IMR-90 (cell line): ENCODE results near the gene KIFC3. TPM values are rescaled to one million over a fixed set of nuclear protein-coding genes. Genes with fewer than 3 reads are reported as not detected.

ENCODE experiments used
- ATAC-seq: fragments of 200-7000 bp; cut with Tn5 transposase; 2 replicates; pipeline ENCODE4 v1.9.1; 2020; ENCODE audit warnings: low read depth, mild to moderate bottlenecking, moderate library complexity
- BruUV-seq: library from RNA; stranded (reverse); fragments of 400-500 nt; replicated peaks from 2 replicates; lab custom pipeline; 2021; lab: Mats Ljungman, UMichigan
- CTCF ChIA-PET: fragments of 300-600 bp; formaldehyde crosslinking; extraction: SDS; loops from one replicate; lab custom pipeline; 2021; ENCODE audit warnings: antibody characterized with exemption; lab: Yijun Ruan, JAX
- POLR2A ChIA-PET: fragments of 300-600 bp; sonication (Branson Sonifier 250); formaldehyde crosslinking; loops from one replicate; lab custom pipeline; 2022; ENCODE audit warnings: antibody characterized with exemption; ENCODE audit not compliant: unreplicated experiment; lab: Charles Lee
- DNase-seq: peaks from one replicate; pipeline ENCODE4 v3.0.0; 2013
- H2AFZ ChIP-seq: replicated peaks from 2 replicates; pipeline ENCODE3; 2013; ENCODE audit warnings: low read length, mild to moderate bottlenecking; ENCODE audit not compliant: poor library complexity
- H2AK5ac ChIP-seq: 2 replicates; pipeline ENCODE4 v1.6.1; 2013; ENCODE audit warnings: low read depth, low read length, inconsistent platforms
- H2AK9ac ChIP-seq: replicated peaks from 2 replicates; pipeline ENCODE3; 2013; ENCODE audit warnings: mild to moderate bottlenecking, low read depth, low read length, moderate library complexity; ENCODE audit not compliant: poor library complexity
- H2BK120ac ChIP-seq: 2 replicates; pipeline ENCODE4 v1.6.1; 2013; ENCODE audit warnings: low read depth, low read length, inconsistent platforms
- H2BK15ac ChIP-seq: 3 replicates; pipeline ENCODE4 v1.6.1; 2013; ENCODE audit warnings: low read depth, low read length, inconsistent platforms
- H2BK20ac ChIP-seq: 2 replicates; pipeline ENCODE4 v1.6.1; 2013; ENCODE audit warnings: low read depth, mild to moderate bottlenecking, inconsistent platforms, low read length, moderate library complexity
- H2BK5ac ChIP-seq: 2 replicates; pipeline ENCODE4 v1.6.1; 2013; ENCODE audit warnings: mild to moderate bottlenecking, low read depth, low read length, inconsistent platforms; ENCODE audit not compliant: poor library complexity, severe bottlenecking
- H3K14ac ChIP-seq: replicated peaks from 2 replicates; pipeline ENCODE4 v1.6.1; 2013; ENCODE audit warnings: low read depth, low read length, inconsistent platforms
- H3K18ac ChIP-seq: 2 replicates; pipeline ENCODE4 v1.6.1; 2013; ENCODE audit warnings: low read depth, low read length, control low read depth
- H3K23ac ChIP-seq: 2 replicates; pipeline ENCODE4 v1.6.1; 2013; ENCODE audit warnings: low read depth, low read length, inconsistent platforms
- H3K27ac ChIP-seq: 2 replicates; pipeline ENCODE4 v1.5.1; 2013; ENCODE audit warnings: mild to moderate bottlenecking, control low read depth, low read length; ENCODE audit not compliant: insufficient read depth
- H3K27me3 ChIP-seq: 2 replicates; pipeline ENCODE4 v1.6.1; 2013; ENCODE audit warnings: low read length; ENCODE audit not compliant: control insufficient read depth, insufficient read depth
- H3K36me3 ChIP-seq: 2 replicates; pipeline ENCODE4 v1.6.1; 2013; ENCODE audit warnings: low read length, mixed read lengths; ENCODE audit not compliant: control insufficient read depth, insufficient read depth
- H3K4ac ChIP-seq: 2 replicates; pipeline ENCODE4 v1.6.1; 2013; ENCODE audit warnings: low read depth, low read length, inconsistent platforms
- H3K4me1 ChIP-seq: 2 replicates; pipeline ENCODE4 v1.6.1; 2013; ENCODE audit warnings: low read length, mixed read lengths; ENCODE audit not compliant: control insufficient read depth, insufficient read depth
- H3K4me2 ChIP-seq: 2 replicates; pipeline ENCODE4 v1.6.1; 2013; ENCODE audit warnings: low read depth, mild to moderate bottlenecking, control low read depth, low read length, moderate library complexity
- H3K4me3 ChIP-seq: 2 replicates; pipeline ENCODE4 v1.5.1; 2013; ENCODE audit warnings: low read depth, mild to moderate bottlenecking, control low read depth, low read length, moderate library complexity; ENCODE audit not compliant: insufficient read depth
- H3K56ac ChIP-seq: 2 replicates; pipeline ENCODE4 v1.6.1; 2013; ENCODE audit warnings: low read length, inconsistent platforms; ENCODE audit not compliant: insufficient read depth; ENCODE audit errors: extremely low read depth
- H3K79me1 ChIP-seq, 2 experiments: 2 replicates each; pipeline ENCODE4 v1.6.1; 2013; ENCODE audit warnings: low read length in 2 of 2, inconsistent platforms in 1 of 2, low read depth in 1 of 2
- H3K9ac ChIP-seq: 2 replicates; pipeline ENCODE4 v1.6.1; 2013; ENCODE audit warnings: low read depth, low read length, control low read depth
- H3K9me1 ChIP-seq: 2 replicates; pipeline ENCODE4 v1.6.1; 2013; ENCODE audit warnings: low read length, inconsistent platforms; ENCODE audit not compliant: insufficient read depth
- H3K9me3 ChIP-seq: 2 replicates; pipeline ENCODE4 v1.6.1; 2013; ENCODE audit warnings: low read length; ENCODE audit not compliant: control insufficient read depth, insufficient read depth
- H4K20me1 ChIP-seq: 2 replicates; pipeline ENCODE4 v1.6.1; 2013; ENCODE audit warnings: low read length, inconsistent platforms; ENCODE audit not compliant: insufficient read depth
- H4K5ac ChIP-seq: 2 replicates; pipeline ENCODE4 v1.6.1; 2013; ENCODE audit warnings: mild to moderate bottlenecking, low read depth, low read length, control low read depth
- H4K8ac ChIP-seq, 2 experiments: 2 replicates each; pipeline ENCODE4 v1.6.1; 2013; ENCODE audit warnings: low read depth in 2 of 2, low read length in 2 of 2, control low read depth in 1 of 2, inconsistent platforms in 1 of 2
- H4K91ac ChIP-seq: 2 replicates; pipeline ENCODE4 v1.6.1; 2013; ENCODE audit warnings: low read depth, low read length, inconsistent platforms; ENCODE audit not compliant: insufficient read depth
- BHLHE40 ChIP-seq: fragments of 150-350 bp; IDR thresholded peaks from 2 replicates; pipeline ENCODE4 v1.6.1; 2016; ENCODE audit warnings: mild to moderate bottlenecking, low read depth, low read length
- CEBPB ChIP-seq: IDR thresholded peaks from 2 replicates; pipeline ENCODE4 v1.6.1; 2012; ENCODE audit warnings: low read depth, low read length, improper control_type of control experiment
- CHD1 ChIP-seq: IDR thresholded peaks from 2 replicates; pipeline ENCODE4 v1.6.1; 2012; ENCODE audit warnings: low read depth, low read length, improper control_type of control experiment
- FOS ChIP-seq: fragments of 150-350 bp; IDR thresholded peaks from 2 replicates; pipeline ENCODE4 v1.6.1; 2016; ENCODE audit warnings: low read depth, low read length
- MAFK ChIP-seq: IDR thresholded peaks from 2 replicates; pipeline ENCODE4 v1.6.1; 2012; ENCODE audit warnings: low read depth, low read length, improper control_type of control experiment
- MAZ ChIP-seq: IDR thresholded peaks from 2 replicates; pipeline ENCODE4 v1.6.1; 2012; ENCODE audit warnings: low read depth, mild to moderate bottlenecking, low read length, improper control_type of control experiment, moderate library complexity, borderline replicate concordance
- MXI1 ChIP-seq: IDR thresholded peaks from 2 replicates; pipeline ENCODE4 v1.6.1; 2012; ENCODE audit warnings: low read depth, mild to moderate bottlenecking, low read length, moderate library complexity, borderline replicate concordance
- NFE2L2 ChIP-seq: fragments of 150-350 bp; IDR thresholded peaks from 2 replicates; pipeline ENCODE4 v1.6.1; 2016; ENCODE audit warnings: low read depth, mild to moderate bottlenecking, low read length
- POLR2A ChIP-seq: IDR thresholded peaks from 2 replicates; pipeline ENCODE4 v1.6.1; 2012; ENCODE audit warnings: mild to moderate bottlenecking, low read depth, low read length
- RAD21 ChIP-seq: IDR thresholded peaks from 2 replicates; pipeline ENCODE4 v1.6.1; 2012; ENCODE audit warnings: low read length, improper control_type of control experiment
- RCOR1 ChIP-seq: IDR thresholded peaks from 2 replicates; pipeline ENCODE4 v1.6.1; 2012; ENCODE audit warnings: mild to moderate bottlenecking, low read length, improper control_type of control experiment; ENCODE audit not compliant: insufficient replicate concordance
- RFX5 ChIP-seq: IDR thresholded peaks from 2 replicates; pipeline ENCODE4 v1.8.0; 2012; ENCODE audit warnings: low read depth, mild to moderate bottlenecking, low read length, moderate library complexity
- SMC3 ChIP-seq: fragments of 150-350 bp; IDR thresholded peaks from 2 replicates; pipeline ENCODE4 v1.6.1; 2016; ENCODE audit warnings: low read depth, mild to moderate bottlenecking, antibody characterized with exemption, low read length, moderate library complexity
- WGBS, 2 experiments: methylation state at CpG; one replicate each; pipeline versions ENCODE4 v1.1.5 to v1.1.7; 2013; ENCODE audit warnings: missing lambda C conversion rate in 2 of 2; ENCODE audit not compliant: insufficient read length in 1 of 2; ENCODE audit errors: extremely low coverage in 2 of 2; 5-methylcytosine and 5-hydroxymethylcytosine counted together
- dilution Hi-C: fragments of 300-500 bp; cut with HindIII; formaldehyde crosslinking; loops from one replicate; pipeline ENCODE4 v1.14.3; 2018; ENCODE audit warnings: low sequenced_read_pairs; ENCODE audit not compliant: unreplicated experiment
- in situ Hi-C: fragments of 300-500 bp; cut with MboI; formaldehyde crosslinking; loops from 3 replicates; pipeline ENCODE4 v1.14.3; 2019; ENCODE audit warnings: low sequenced_read_pairs, inconsistent platforms, mixed read lengths
- intact Hi-C: fragments of 100-400 bp; cut with micrococcal nuclease; formaldehyde crosslinking; loops from 2 replicates; pipeline ENCODE4 v1.10.0; 2022
- polyA plus RNA-seq, 3 experiments: library from polyadenylated mRNA; depleted of rRNA; stranded (reverse); fragments of >200 nt; gene quantifications; 2 replicates each; pipeline ENCODE4 v1.2.3, GENCODE V29; 2012; ENCODE audit warnings: low replicate concordance in 1 of 3
- total RNA-seq: library from RNA; depleted of rRNA; stranded (reverse); fragments of >200 nt; gene quantifications from 2 replicates; pipeline ENCODE4 v1.2.3, GENCODE V29; 2012
- TF ChIP-seq, protein P1 (sequence below): fragments of 150-350 bp; IDR thresholded peaks from 2 replicates; pipeline ENCODE4 v1.6.1; 2017; ENCODE audit warnings: mild to moderate bottlenecking, antibody characterized with exemption, low read length, low read depth
- TF ChIP-seq, protein P2 (sequence below): conservative IDR thresholded peaks from 2 replicates; pipeline ENCODE4 v1.5.1; 2012; ENCODE audit warnings: mild to moderate bottlenecking, low read depth, low read length, improper control_type of control experiment
- TF ChIP-seq, protein P3 (sequence below): fragments of 150-350 bp; IDR thresholded peaks from 2 replicates; pipeline ENCODE4 v1.6.1; 2016; ENCODE audit warnings: low read depth, mild to moderate bottlenecking, low read length, moderate library complexity, borderline replicate concordance

The KIFC3 gene
- total and polyA plus RNA-seq, 2 of the 4 experiments (the other 2 are of a cell fraction): 48.6 to 62.5 TPM

DNA sequence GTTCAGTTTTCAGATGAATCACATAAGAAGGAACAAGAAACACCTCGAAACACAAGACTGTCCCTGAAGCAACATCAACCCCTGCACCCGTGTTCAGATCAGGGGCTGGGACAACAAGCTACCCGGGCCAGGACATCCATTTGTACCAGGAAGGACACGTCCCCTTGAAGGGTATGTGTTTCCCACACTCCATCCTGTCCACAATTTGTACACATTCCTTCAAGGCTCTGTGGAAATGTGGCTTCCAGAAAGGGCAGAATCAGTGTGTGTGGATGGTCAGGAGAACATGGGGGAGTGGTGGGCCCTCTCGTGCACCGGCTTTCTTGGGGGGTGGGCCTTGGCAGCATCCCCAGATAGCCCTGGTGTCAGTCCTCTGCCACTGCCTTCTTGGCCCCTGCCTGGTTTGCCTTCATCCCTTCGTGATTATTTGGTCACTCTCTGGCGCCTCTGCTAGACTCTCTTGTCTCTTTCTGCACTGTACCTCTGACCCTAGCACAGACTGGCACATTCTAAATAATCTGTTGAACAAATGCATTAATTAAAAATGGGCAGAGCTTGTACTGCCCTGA is 10.3 kb downstream of the KIFC3 start:
- intact Hi-C loops: no loop called here
- no peak overlapping the region for H3K4me2 ChIP-seq
- H2BK5ac ChIP-seq: no peak overlapping the region
- BruUV-seq: no TSS peak
- TF ChIP-seq RAD21: no peak
- TF ChIP-seq BHLHE40: no peak
- TF ChIP-seq RFX5: no peak
- TF ChIP-seq, protein P1, sequence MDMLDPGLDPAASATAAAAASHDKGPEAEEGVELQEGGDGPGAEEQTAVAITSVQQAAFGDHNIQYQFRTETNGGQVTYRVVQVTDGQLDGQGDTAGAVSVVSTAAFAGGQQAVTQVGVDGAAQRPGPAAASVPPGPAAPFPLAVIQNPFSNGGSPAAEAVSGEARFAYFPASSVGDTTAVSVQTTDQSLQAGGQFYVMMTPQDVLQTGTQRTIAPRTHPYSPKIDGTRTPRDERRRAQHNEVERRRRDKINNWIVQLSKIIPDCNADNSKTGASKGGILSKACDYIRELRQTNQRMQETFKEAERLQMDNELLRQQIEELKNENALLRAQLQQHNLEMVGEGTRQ: no peak
- no peak for TF ChIP-seq MAFK
- TF ChIP-seq MXI1: no peak
- no peak for TF ChIP-seq FOS
- no peak for TF ChIP-seq NFE2L2
- no peak for TF ChIP-seq CEBPB
- TF ChIP-seq, protein P2, sequence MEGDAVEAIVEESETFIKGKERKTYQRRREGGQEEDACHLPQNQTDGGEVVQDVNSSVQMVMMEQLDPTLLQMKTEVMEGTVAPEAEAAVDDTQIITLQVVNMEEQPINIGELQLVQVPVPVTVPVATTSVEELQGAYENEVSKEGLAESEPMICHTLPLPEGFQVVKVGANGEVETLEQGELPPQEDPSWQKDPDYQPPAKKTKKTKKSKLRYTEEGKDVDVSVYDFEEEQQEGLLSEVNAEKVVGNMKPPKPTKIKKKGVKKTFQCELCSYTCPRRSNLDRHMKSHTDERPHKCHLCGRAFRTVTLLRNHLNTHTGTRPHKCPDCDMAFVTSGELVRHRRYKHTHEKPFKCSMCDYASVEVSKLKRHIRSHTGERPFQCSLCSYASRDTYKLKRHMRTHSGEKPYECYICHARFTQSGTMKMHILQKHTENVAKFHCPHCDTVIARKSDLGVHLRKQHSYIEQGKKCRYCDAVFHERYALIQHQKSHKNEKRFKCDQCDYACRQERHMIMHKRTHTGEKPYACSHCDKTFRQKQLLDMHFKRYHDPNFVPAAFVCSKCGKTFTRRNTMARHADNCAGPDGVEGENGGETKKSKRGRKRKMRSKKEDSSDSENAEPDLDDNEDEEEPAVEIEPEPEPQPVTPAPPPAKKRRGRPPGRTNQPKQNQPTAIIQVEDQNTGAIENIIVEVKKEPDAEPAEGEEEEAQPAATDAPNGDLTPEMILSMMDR: no peak
- TF ChIP-seq CHD1: no peak
- no peak for TF ChIP-seq RCOR1
- no peak for TF ChIP-seq POLR2A
- TF ChIP-seq MAZ: no peak
- TF ChIP-seq SMC3: no peak
- TF ChIP-seq, protein P3, sequence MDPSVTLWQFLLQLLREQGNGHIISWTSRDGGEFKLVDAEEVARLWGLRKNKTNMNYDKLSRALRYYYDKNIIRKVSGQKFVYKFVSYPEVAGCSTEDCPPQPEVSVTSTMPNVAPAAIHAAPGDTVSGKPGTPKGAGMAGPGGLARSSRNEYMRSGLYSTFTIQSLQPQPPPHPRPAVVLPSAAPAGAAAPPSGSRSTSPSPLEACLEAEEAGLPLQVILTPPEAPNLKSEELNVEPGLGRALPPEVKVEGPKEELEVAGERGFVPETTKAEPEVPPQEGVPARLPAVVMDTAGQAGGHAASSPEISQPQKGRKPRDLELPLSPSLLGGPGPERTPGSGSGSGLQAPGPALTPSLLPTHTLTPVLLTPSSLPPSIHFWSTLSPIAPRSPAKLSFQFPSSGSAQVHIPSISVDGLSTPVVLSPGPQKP: no peak
- no peak overlapping the region for H4K5ac ChIP-seq
- no peak overlapping the region for H4K91ac ChIP-seq
- H3K18ac ChIP-seq: no peak overlapping the region
- H2AK9ac ChIP-seq: no peak overlapping the region
- H4K8ac ChIP-seq: no peak overlapping the region
- no peaks in the 10 kb centered on the region for H3K9me3 ChIP-seq
- no peak overlapping the region for H3K23ac ChIP-seq
- in situ Hi-C loops: no loop called here
- dilution Hi-C loops: no loop called here
- H3K9me1 ChIP-seq: 0 out of 2 replicates have a peak, but pooled peaks cover 2% of the 10 kb centered on the region
- no peak overlapping the region for H3K4ac ChIP-seq
- H3K27me3 ChIP-seq: no peaks in the 10 kb centered on the region
- DNase-seq (no peak), ATAC-seq (no peak)
- H2AFZ ChIP-seq: no peak overlapping the region
- H3K27ac ChIP-seq: no peak overlapping the region
- POLR2A ChIA-PET: no interaction called here
- CTCF ChIA-PET: interaction anchor here (0.9 kb wide), 1 partner anchor 10 kb away, joined by 4 read pairs; no protein-coding TSS in a partner anchor
- H2AK5ac ChIP-seq: no peak overlapping the region
- H3K9ac ChIP-seq: no peak overlapping the region
- H2BK20ac ChIP-seq: no peak overlapping the region
- H3K56ac ChIP-seq: no peak overlapping the region
- H3K14ac ChIP-seq: no peak overlapping the region
- no peak overlapping the region for H3K4me3 ChIP-seq
- H4K20me1 ChIP-seq: peaks cover 16% of the 10 kb centered on the region
- 73% methylated on average over 3 of the region's 8 CpGs; no CpG with 5 or more reads in 1 of the 2 experiments for WGBS, 2 experiments
- peaks cover 45% of the 10 kb centered on the region for H3K36me3 ChIP-seq
- no peak overlapping the region for H2BK15ac ChIP-seq
- no peak overlapping the region for H2BK120ac ChIP-seq
- peaks cover 5% of the 10 kb centered on the region; the same call in 1 of the 2 replicates for H3K4me1 ChIP-seq
- H3K79me1 ChIP-seq: peaks cover 13 to 67% of the 10 kb centered on the region in 2 experiments
